Gastrocnemius medialis (tissue), 4 donors: ENCODE measurements around the gene CHMP6. TPM values are rescaled to one million over a fixed set of nuclear protein-coding genes. Genes with fewer than 3 reads are reported as not detected.
A peak's percentile ranks its signal among the peaks of the same experiment; 100 is the strongest.

Experiments
- ATAC-seq, 2 donors: fragments of 150-250 bp; one replicate each; pipeline ENCODE4 v1.9.1; 2016
- DNase-seq, 2 donors: peaks; one replicate each; pipeline ENCODE4 v3.0.0-alpha.2; 2019
- H3K27ac ChIP-seq, 4 donors: fragments of 200-600 bp; sonication (generic); 1 replicate in 1 of 4; 2 replicates in 3 of 4; pipeline ENCODE4 v1.5.1; 2016 to 2018; ENCODE audit warnings: mild to moderate bottlenecking in 2 of 4, moderate library complexity in 1 of 4
- H3K27me3 ChIP-seq, 3 donors: fragments of 200-600 bp; sonication (generic) in 2 of 3; 1 replicate in 1 of 3; 2 replicates in 2 of 3; pipeline versions ENCODE4 v1.5.1 to v1.6.0; 2016 to 2019; ENCODE audit warnings: mild to moderate bottlenecking in 1 of 3, moderate library complexity in 1 of 3
- H3K36me3 ChIP-seq, 2 donors: fragments of 200-600 bp; sonication (generic) in 1 of 2; one replicate each; pipeline ENCODE4 v1.5.1; 2017 to 2018
- H3K4me1 ChIP-seq, 2 donors: fragments of 200-600 bp; sonication (generic) in 1 of 2; one replicate each; pipeline ENCODE4 v1.5.1; 2016 to 2017; ENCODE audit warnings: mild to moderate bottlenecking in 2 of 2
- H3K4me3 ChIP-seq, 4 donors: fragments of 200-600 bp; sonication (generic) in 3 of 4; 1 replicate in 1 of 4; 2 replicates in 3 of 4; pipeline ENCODE4 v1.5.1; 2016 to 2019; ENCODE audit warnings: mild to moderate bottlenecking in 2 of 4
- H3K9me3 ChIP-seq, 3 donors: fragments of 200-600 bp; sonication (generic) in 2 of 3; 1 replicate in 1 of 3; 2 replicates in 2 of 3; pipeline ENCODE4 v1.5.1; 2016 to 2019
- POLR2A ChIP-seq, 2 donors: fragments of 450-650 bp; IDR thresholded peaks; one replicate each; pipeline ENCODE4 v1.6.1; 2017; ENCODE audit warnings: antibody characterized with exemption in 2 of 2, mild to moderate bottlenecking in 2 of 2, moderate library complexity in 2 of 2
- in situ Hi-C, 4 donors: fragments of 200-750 bp; cut with MboI; loops; one replicate each; pipeline versions ENCODE4 v1.15.0 to v1.8.0; 2017; ENCODE audit warnings: low sequenced_read_pairs in 4 of 4
- intact Hi-C: fragments of 100-400 bp; cut with DNase I; formaldehyde crosslinking; loops from one replicate; pipeline ENCODE4 v1.15.1; 2023; ENCODE audit warnings: low total_unique reads
- total RNA-seq, 4 donors: library from RNA; depleted of rRNA; stranded (reverse); fragments of >200 nt; gene quantifications; one replicate each; pipeline versions ENCODE4 v1.1.0 to v1.2.3, GENCODE V29; 2016
- TF ChIP-seq, protein P1 (sequence below), 5 experiments: fragments of 450-650 bp in 3 of 5; fragments of 200-600 bp in 2 of 5; sonication (generic) in 2 of 5; IDR thresholded peaks in 4 of 5; conservative IDR thresholded peaks in 1 of 5; 1 replicate in 4 of 5; 2 replicates in 1 of 5; pipeline ENCODE4 v1.5.1; 2016 to 2019; ENCODE audit warnings: antibody characterized with exemption in 5 of 5, mild to moderate bottlenecking in 3 of 5, moderate library complexity in 3 of 5

Gene CHMP6
- total RNA-seq, 4 donors from 2014 or later: 29.8 to 33.3 (median 33.0) TPM

GRCh38 chr17:80968602-80969029 lies 23.0 kb upstream of the CHMP6 start:
- TF ChIP-seq, protein P1, sequence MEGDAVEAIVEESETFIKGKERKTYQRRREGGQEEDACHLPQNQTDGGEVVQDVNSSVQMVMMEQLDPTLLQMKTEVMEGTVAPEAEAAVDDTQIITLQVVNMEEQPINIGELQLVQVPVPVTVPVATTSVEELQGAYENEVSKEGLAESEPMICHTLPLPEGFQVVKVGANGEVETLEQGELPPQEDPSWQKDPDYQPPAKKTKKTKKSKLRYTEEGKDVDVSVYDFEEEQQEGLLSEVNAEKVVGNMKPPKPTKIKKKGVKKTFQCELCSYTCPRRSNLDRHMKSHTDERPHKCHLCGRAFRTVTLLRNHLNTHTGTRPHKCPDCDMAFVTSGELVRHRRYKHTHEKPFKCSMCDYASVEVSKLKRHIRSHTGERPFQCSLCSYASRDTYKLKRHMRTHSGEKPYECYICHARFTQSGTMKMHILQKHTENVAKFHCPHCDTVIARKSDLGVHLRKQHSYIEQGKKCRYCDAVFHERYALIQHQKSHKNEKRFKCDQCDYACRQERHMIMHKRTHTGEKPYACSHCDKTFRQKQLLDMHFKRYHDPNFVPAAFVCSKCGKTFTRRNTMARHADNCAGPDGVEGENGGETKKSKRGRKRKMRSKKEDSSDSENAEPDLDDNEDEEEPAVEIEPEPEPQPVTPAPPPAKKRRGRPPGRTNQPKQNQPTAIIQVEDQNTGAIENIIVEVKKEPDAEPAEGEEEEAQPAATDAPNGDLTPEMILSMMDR (IDR thresholded peaks at IDR 0.05 in 4 of 5, conservative IDR thresholded peaks at IDR 0.05 in 1 of 5): no peak
- no peak for TF ChIP-seq POLR2A (IDR thresholded peaks at IDR 0.05)
- ATAC-seq (peak; percentile 7 to 35), DNase-seq (no peak)
- Histone ChIP-seq H3K27ac (peak overlapping the region in 2 of 4 donors; percentile 15 to 68), H3K4me1 (peaks cover 27 to 29% of the 10 kb centered on the region in 2 donors), H3K4me3 (no peak overlapping the region), H3K36me3 (peaks cover 0 to 15% of the 10 kb centered on the region in 2 donors), H3K27me3 (peaks cover 0 to 11% (median 6%) of the 10 kb centered on the region in 3 donors), H3K9me3 (no peaks in the 10 kb centered on the region)
- in situ Hi-C loops: no loop called here
- intact Hi-C loops: loop anchor here (5.0 kb wide), 1 partner anchor 101 kb away; no protein-coding TSS in a partner anchor

DNA sequence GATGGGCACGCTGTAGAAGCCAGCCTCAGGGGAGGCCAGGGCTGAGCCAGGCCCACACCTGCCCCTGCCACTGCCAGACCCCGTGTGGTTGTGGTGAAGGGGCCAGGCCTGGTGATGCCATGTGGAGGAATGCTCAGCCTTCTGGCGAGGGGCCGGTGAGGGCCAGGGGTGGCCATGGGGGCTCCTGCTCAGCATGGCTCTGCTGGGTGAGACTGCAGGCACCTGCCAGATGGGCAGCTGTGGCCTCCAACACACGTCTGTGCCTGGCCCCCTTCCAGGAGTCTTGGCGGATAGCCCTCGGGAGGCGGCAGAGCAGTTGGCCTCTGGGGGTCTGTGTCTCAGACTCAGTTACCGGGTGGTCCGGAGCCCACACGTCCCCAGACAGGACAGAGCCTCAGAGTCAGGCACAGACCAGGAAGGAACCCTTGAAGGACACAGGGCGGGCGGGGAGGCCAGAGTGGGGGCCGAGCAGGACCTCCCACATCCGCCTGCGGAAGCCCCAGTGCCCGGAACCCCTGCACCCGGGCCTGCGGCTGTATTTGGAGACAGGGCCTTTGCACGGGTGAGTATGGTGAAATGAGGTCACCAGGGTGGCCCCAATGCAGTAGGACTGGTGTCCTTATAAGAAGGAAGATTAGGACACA lies 22.5 kb upstream of the CHMP6 start:
- Histone ChIP-seq H3K27me3 (peaks cover 0 to 11% (median 6%) of the 10 kb centered on the region in 3 donors), H3K4me1 (peaks cover 27 to 29% of the 10 kb centered on the region in 2 donors), H3K4me3 (peak overlapping the region in 2 of 4 donors; percentile 9 to 22), H3K27ac (peak overlapping the region in 3 of 4 donors; percentile 5 to 68 (median 31)), H3K9me3 (no peaks in the 10 kb centered on the region), H3K36me3 (peaks cover 0 to 14% of the 10 kb centered on the region in 2 donors)
- intact Hi-C loops: loop anchor here (5.0 kb wide), 1 partner anchor 102 kb away; no protein-coding TSS in a partner anchor
- DNase-seq: no peak
- TF ChIP-seq POLR2A (IDR thresholded peaks at IDR 0.05): no peak
- TF ChIP-seq, protein P1 (IDR thresholded peaks at IDR 0.05 in 4 of 5, conservative IDR thresholded peaks at IDR 0.05 in 1 of 5): no peak
- in situ Hi-C loops: no loop called here
- peak; percentile 27 to 34 for ATAC-seq

GRCh38 chr17:80969674-80970043 lies 22.0 kb upstream of the CHMP6 start:
- in situ Hi-C loops: loop anchor here in 1 of 4 donors (5.0 kb wide), 1 partner anchor 542 kb away; no protein-coding TSS in a partner anchor
- H3K27me3 ChIP-seq: peaks cover 0 to 11% (median 6%) of the 10 kb centered on the region in 3 donors
- H3K27ac ChIP-seq: peak overlapping the region in 3 of 4 donors; percentile 5 to 68 (median 31)
- peak; percentile 38 to 39 for ATAC-seq
- H3K4me1 ChIP-seq: peaks cover 27 to 29% of the 10 kb centered on the region in 2 donors
- TF ChIP-seq POLR2A (IDR thresholded peaks at IDR 0.05): no peak
- TF ChIP-seq, protein P1 (IDR thresholded peaks at IDR 0.05 in 4 of 5, conservative IDR thresholded peaks at IDR 0.05 in 1 of 5): no peak
- intact Hi-C loops: loop anchor here (5.0 kb wide), 1 partner anchor 102 kb away; no protein-coding TSS in a partner anchor
- H3K4me3 ChIP-seq: peak overlapping the region in 1 of 4 donors; percentile 22
- H3K36me3 ChIP-seq: peaks cover 0 to 9% of the 10 kb centered on the region in 2 donors
- no peaks in the 10 kb centered on the region for H3K9me3 ChIP-seq
- no peak for DNase-seq

DNA sequence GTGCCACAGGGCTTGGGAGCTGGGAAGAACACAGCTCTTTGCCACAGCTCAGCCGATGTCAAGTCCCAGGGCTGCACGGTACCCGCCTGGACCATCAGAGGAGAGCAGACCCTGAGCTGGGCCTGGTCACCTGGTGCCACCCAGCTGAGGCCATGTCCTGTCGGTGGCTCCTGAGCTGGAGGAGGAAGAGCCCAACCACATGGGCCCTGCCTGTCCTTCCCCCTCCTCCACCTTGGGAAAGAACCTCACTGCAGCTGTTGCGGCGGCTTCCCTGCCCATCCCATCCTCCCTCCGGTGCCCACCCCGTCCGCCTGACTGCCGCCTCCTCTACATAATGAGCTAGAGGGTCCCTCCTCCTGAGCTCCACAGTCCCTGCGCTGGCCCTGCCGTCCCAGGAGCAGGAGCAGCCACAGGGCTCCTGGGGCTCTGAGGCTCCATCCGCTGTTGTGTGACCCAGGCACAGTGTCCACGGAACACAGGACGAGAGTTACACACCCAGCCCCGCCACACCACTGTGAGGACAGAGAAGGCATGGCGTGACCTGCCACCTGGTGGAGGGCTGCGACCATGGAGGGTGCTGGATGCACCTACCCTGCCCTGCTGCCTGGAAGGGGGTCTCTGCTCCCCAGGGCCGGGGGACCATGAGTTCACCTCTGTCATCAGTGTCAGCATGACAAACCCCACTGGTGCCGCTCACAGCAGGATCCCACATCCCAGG lies 21.4 kb upstream of the CHMP6 start:
- H3K9me3 ChIP-seq: no peaks in the 10 kb centered on the region
- H3K36me3 ChIP-seq: peaks cover 0 to 3% of the 10 kb centered on the region in 2 donors
- peak overlapping the region in 2 of 4 donors; percentile 5 to 68 for H3K27ac ChIP-seq
- H3K4me1 ChIP-seq: peaks cover 27 to 29% of the 10 kb centered on the region in 2 donors
- ATAC-seq (peak; percentile 25 to 51), DNase-seq (peak; percentile 42 to 62)
- in situ Hi-C loops: loop anchor here in 1 of 4 donors (5.0 kb wide), 1 partner anchor 543 kb away; no protein-coding TSS in a partner anchor
- H3K27me3 ChIP-seq: peaks cover 0 to 11% (median 6%) of the 10 kb centered on the region in 3 donors
- no peak overlapping the region for H3K4me3 ChIP-seq
- intact Hi-C loops: no loop called here
- no peak for TF ChIP-seq POLR2A (IDR thresholded peaks at IDR 0.05)
- TF ChIP-seq, protein P1 (IDR thresholded peaks at IDR 0.05 in 4 of 5, conservative IDR thresholded peaks at IDR 0.05 in 1 of 5): peak; percentile 41 to 77 (median 60)
